ENCODE measurements around the gene THEMIS.
"Not testable (repeated sequence)": the region's sequence is repeated elsewhere in the genome, so short reads cannot be mapped to it uniquely, and the experiment has no call there.

The THEMIS gene

DNA sequence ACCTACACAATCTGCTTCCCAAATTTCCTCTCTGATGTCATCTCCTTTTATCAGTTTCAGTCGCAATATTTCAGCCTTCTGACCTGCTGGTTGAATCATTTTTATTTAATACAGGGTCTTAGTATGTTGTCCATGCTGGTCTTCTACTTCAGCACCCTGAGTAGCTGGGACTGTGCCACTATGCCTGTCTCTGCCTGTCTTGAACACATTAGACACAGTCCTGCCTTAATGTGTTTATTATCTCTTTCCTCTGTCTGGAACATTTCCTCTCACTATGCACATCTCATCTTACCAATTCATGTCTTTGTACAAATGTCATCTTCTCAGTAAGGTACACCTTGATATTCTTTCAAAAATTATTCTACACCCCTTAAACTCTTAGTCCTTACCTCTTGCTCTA, 106.5 kb downstream of the THEMIS start:
- no peak for DNase-seq (ENCODE audit: low read depth)

DNA sequence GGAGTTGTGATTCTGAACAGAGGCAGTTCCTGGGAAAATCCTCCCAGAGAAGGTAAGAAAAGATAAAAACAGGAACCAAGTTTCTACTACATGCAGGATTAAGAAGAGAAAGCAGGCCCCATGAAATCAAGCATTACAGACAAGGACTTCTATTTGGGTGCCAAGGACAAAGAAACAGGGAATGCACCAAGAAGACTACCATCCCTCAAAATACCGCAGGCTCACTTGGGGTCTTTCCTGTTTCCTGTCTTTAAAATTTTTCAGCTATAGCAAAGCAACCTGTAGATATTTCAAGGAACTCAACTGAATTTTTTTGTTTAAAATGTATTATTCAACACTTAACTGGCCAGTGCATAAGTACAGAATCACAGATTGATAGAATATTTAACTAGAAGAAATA, 107.5 kb downstream of the THEMIS start:
- no peak for DNase-seq (ENCODE audit: low read depth)

DNA sequence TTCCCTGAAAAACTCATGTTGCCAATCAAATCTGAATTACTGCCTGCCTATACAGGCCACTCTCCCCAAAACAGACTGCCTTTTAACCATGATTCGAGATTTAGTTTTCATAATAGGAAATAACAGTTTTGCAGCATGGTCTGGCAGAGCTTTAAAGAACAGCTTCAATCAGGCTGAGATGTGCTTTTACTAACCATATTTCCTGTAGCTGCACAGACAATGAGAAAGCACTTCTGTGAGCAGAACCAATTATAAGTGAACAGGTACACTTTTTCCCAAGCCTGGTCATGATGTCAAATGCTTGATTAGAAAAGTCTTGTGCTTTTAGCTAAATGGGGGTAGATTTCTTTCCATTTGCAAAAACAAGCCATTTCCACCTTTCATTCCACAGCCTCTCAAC, 108.2 kb downstream of the THEMIS start:
- DNase-seq (ENCODE audit: low read depth) = no peak

DNA sequence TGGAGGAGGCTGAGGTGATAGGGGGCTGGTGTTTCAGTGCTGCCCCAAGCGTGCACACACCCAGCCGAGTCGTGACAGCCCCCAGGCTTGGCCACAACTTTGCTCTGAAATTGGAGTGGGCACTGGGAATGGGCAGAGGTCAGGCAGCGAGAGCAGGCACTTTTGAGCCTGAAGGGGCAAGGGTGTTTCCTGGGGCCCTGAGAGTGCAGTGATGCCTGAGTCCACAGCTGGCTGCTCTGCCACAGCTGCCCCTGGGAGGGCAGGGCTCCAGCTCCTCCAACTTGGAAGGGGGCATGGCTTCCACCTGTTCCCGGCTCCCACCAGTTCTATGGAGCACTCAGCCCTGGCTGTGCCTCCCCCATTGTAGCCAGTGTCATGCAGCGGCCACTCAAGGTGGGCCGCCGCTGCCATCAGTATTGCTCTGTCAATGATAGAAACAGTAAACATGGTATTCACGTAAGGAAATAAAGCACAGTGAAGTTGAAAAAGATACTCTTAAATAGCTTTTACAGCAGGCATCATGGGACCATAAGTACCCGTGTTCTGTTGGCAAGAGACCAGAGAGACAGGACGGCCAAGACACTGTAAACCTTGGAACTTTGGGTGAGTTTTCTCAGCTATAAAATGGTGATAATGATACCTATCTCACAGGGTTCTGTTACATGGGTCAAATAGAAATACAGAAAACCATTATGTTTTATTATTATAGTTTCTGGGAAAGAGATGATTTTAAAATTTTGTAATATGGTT, 108.9 kb downstream of the THEMIS start:
- DNase-seq (ENCODE audit: low read depth) = no peak

DNA sequence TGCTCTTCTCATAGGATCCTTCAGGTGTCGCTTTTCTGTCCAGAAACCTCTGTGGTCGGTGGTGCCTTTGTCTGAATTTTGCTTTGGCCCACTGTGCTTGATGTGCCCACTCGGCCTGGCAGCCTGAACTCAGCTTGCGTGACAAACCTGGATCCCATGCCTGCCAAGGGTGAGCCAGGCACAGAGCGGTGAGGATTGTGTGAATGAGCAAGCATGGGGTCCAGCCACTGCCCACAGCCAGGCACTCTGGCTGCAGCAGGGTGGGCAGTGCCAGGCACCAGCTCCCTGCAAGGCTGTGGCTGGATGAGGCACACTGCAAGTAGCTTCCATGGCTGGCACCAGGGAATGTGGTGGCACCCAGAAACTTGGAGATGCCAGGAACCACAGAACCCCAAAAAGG, 110.3 kb downstream of the THEMIS start:
- DNase-seq (ENCODE audit: low read depth) = no peak

DNA sequence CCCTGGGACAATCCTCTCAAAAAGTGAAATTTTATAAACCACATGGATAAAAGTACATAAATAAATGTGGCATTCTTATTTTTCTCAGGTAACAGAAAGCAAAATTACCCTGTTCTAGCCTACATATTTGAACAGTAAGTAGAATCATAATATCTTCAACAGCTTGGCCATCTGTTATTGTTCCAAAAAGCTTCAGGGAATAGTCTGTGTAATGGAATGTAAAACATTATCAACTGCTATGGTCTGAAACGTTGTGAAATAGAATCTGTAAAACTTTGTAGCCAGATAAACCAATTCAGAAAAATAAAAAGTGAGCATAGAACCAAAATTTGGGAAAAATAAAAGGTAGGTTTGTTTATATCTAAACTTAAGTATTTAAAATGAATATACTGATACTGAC, 114.7 kb downstream of the THEMIS start:
- no peak for DNase-seq (ENCODE audit: low read depth)

DNA sequence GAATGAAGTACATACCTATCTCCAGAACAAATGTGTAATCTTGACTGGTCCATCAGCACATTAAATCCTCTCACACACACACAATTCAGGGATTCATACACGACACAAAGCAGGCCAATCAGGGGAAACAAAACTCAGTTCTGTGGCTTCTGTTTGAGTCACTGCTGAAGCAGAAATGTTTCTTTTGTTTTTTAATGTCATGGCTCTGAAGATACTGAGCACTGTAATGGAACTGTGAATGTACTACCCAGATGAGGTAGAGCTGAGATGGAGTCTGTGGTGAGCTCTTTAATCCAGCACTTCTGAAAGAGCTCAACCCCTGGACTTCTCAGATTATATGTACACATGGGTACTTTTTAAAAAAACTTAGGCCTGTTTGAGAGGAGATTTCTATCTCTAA, 116.4 kb downstream of the THEMIS start:
- DNase-seq (ENCODE audit: low read depth) = no peak

DNA sequence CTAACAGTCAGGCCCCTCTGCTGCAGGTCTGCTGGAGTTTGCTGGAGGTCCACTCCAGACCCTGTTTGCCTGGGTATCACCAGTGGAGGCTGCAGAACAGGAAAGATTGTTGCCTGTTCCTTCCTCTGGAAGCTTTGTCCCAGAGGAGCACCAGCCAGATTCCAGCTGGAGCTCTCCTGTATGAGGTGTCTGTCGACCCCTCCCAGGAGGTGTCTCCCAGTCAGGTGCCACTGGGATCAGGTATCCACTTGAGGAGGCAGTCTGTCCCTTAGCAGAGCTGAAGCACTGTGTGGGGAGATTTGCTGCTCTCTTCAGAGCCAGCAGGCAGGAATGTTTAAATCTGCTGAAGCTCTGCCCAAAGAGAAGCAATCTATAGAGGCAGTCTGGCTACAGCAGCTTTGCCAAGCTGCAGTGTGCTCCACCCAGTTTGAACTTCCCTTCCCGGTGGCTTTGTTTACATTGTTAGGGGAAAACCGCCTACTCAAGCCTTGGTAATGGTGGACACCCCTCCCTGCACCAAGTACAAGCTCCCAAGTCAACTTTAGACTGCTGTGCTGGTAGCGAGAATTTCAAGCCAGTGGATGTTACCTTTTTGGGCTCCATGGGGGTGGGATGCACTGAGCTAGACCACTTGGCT, 119.1 kb downstream of the THEMIS start:
- DNase-seq (ENCODE audit: low read depth) = not testable (repeated sequence)

DNA sequence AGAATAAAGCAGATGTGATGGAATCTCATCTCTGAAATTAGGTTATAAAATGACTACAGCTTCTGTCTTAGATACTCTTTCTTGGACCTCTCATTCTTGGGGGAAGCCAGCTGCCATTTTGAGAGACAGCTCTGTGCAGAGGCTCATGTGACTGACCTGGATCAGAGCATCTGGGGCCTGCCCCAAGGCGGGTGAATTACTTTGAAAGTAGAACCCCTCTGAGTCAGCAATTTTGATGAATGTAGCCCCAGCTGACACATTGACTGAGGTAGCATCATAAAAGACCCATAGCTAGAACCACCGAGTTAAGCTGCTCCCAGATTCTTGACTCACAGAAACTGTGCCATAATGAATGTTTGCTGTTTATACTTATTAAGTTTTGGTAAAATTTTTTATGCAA, 124.5 kb downstream of the THEMIS start:
- DNase-seq (ENCODE audit: low read depth) = no peak

DNA sequence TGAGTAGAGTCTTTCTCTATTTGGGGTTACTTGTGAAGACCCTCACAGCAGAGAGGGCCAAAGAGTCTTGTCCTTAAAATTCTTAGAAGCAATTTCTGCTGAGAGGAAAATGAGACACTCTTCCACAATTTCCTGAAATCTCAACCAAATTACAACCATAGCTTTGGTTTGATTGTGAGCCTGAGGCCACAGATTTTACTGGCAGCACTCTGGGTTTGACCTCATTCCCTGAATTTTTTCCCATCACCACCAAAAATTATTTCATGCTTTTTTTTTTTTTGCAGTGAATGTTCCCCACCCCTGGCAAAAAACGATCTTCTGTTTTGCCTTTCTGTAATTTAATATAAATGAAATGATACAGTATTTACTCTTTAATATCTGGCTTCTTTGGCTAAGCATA, 125.5 kb downstream of the THEMIS start:
- DNase-seq (ENCODE audit: low read depth) = no peak

DNA sequence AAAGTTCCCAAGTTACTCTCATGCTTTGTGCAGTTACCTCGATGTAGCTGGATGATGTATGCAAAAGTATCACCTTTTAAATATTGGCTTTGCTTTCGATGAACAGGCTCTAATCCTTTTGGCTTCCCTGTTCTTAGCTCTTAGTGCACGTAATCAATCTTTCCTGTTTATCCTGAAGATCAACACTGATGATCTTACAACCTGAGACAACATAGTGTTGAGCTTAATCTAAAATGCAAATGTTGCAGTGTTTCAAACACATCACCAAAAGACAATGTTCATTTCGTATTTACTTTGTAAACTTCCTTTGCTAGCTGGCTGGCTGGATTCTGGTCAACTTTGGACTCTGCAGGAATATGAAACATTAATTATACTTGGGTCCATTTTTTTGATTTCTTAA, 132.1 kb downstream of the THEMIS start:
- no peak for DNase-seq (ENCODE audit: low read depth)

DNA sequence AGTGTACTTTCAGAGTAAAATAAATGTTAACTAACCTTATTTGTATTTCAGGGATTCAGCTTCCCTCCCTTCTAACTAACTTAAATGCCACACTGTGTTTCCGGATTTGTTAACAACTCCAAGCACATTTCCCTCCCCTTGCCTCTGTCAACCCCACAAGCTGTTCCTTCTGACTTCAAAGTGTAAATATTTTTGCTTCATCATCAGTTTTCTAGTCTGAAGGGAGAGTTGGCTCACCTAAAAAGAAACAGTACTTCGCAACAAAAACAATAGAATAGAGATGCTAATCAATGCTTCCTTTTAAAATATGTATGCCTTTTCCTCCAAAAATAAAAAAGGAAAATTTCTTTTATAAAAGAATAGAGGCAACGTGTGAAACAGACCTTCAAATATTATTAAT, 132.6 kb downstream of the THEMIS start:
- no peak for DNase-seq (ENCODE audit: low read depth)

DNA sequence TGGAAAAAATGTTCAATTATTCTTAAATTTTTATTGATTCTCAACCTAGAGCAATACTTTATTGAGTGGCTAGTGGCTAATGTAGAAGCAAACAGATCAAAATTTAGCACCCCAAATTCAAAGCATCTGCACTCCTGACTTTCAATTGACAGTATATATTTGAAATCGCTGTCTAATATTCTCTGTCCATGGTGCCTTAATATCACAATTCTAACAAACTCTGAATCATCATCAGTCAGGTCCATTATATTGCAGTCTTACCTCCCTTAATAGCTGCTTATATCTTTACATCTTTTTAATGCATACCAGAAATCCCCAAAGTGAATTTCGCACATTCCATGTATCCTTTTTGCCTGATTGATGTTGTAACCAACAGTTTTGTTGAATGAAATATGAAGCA, 134.9 kb downstream of the THEMIS start:
- DNase-seq (ENCODE audit: low read depth) = no peak

DNA sequence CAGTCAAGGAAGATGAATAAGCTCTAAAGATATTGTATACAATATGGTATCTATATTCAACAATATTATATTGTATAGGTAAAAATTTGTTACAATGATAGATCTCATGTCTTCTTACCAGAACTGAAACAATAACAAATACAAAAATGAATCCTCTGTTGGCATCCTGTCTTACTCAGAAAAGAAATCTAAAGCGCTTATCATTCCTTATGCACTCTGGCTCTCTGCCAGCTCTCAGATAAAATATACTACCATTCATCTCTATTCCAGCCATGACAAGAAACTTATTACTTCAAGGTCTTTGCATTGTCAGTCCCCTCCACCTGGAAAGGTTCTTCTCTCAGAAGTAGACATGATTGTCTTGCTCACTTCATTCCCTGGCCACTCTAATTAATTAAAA, 138.6 kb downstream of the THEMIS start:
- no peak for DNase-seq (ENCODE audit: low read depth)

DNA sequence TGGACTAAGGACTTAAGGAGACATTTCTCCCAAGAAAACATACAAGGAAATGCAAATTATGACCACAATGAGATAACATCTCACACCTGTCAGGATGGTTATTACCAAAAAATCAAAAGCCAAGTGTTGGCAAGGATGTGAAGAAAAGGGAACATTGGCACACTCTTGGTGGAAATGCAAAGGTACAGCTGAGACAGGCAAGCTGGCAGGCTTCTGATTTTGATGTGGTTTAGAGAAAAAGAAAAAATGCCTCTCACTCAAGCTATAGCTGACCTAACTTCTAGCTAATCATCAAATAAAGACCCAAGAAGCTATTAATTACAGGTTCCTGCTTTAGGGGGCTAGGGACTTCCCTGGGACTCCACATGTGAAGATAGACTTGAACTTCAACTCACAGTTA, 139.8 kb downstream of the THEMIS start:
- no peak for DNase-seq (ENCODE audit: low read depth)

DNA sequence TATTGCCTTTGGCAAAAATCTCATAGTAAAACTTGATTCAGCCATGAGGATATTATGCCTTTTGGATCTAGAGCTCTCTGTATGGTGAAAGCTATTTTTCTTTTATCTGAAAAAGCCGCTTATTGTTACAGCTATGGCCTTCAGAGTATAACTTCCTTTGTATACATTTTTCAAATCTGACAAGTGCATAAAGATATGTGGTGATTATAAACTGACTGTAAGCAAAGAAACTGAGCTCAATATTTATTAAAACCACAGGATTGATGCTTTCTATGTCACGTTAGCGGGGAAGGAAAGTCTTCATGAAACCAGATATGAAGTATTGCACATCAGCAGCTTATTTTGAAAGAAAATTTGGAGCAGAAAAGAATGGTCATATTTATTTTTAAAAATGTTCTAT, 151.8 kb downstream of the THEMIS start:
- DNase-seq (ENCODE audit: low read depth) = no peak

DNA sequence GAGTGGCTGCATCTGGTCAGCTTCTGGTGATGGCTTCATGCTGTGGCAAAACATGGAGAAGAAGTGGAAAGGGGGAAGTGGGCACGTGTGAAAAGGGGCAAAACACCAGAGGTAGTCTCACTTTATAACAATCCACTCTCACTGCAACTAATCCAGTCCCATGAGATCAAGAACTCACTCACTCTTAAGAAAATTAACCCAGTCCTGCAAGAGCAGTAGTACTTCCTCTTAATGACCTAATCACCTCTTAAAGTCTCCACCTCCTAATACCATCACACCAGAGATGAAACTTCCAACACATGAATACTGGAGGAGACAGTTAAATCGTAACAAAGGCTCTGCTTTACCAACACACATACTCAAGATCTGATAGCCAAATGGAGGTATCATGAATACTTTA, 152.6 kb downstream of the THEMIS start:
- no peak for DNase-seq (ENCODE audit: low read depth)

DNA sequence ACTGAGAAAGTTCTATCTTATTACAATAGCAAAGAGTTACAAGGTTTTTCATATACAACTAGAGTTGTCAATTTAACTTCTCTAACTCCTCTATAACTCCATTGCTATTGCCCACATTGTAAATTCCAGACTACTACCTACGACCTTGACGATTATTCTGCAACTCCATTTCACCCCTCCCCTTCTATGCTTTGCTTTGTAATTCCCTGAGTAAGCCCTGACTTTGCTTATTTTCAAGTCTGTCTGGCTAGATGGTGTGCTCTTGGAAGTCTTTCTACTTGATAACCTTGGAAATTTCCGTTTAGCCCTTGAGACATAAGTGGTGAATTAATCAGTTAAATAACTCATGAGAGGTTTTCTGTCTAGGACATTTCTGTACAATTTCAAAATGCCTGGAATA, 162.4 kb downstream of the THEMIS start:
- no peak for DNase-seq (ENCODE audit: low read depth)

DNA sequence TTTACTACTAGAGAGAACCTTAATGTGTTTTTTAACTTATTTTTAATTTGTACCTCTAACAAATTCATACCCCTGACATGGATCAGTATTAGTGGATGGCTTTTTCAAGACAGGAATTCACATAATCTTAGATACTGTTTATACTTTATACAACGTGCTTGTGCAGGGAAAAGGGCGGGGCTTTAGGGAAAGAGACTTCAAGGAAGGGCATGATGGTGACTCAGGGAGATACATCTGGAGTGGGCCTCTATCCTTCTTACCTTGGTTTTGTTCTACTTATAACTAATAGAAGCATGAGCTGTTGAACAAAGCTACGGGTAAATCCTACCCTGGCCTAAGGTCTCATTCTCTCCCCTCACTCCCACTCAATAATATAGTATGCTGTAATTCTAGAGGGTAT, 163.1 kb downstream of the THEMIS start:
- no peak for DNase-seq (ENCODE audit: low read depth)

DNA sequence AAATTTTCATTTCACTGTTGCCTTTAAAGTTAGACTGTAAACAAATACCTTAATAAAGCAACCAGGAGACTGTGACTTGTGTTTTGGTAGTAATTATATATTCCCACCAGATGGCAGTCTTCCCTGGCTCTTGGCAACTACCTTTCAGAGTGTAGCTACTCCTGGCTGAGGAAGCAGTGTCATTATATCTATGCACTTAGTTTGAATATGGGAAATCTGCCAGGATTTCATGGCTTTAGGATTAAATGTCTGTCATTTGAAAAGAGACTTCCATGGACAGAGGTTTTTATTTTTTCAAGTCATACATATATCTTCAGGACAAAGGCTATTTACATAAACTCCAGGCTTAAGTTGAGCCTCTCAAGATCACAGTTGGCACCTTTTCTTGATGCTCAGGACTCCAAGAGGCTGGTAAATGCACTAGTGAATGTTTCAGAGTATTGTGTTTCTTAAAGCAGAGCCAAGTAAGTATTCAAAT, 163.8 kb downstream of the THEMIS start:
- DNase-seq (ENCODE audit: low read depth) = peak; percentile 1

DNA sequence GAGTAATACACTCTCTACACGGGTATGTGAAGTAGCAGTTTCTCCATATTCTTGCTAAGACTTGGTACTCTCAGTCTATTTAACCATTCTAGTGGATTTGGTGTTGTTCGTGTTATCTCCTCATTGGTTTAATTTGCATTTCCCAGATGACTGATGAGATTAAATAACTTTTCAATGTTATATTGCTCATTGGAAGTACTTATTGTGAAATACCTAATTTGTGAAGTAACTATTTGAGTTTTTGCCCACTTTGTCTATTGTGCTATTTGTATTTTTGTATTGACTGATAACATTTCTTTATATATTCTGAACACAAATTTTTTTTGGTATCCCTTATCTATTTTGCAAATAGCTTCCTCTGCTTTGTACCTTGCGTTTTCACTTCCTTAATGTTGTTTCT, 167.9 kb downstream of the THEMIS start:
- no peak for DNase-seq (ENCODE audit: low read depth)

DNA sequence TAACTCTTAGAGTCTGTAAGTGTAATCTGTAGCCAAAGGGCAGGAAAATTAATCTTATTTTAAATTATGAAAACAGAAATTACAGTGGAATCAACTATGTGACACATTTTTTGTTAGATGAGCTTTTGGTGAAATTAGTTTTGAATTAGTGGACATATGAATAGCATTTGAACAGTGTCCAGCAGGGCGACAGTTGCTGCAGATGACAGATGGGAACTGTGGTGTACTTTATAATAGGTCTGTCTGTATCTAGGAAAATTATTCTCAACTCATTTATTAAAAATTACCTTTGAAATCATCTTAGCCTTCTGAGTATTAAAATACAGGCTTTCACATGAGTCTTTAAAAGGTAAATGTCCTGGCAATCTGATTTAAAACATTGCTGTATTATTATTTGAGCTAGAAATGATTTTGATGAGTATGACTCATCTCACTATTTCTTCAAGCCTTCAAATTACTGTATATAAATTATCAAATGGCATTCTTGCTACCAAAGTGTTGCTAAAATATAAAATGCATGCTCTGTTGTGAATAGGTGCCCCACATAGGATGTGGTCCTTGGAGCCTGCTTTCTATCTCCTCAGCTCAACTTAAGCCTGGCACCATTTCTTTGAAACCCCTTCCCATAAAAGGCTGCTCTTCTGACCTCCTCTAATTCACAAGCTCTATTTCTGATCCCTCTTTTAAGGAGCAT, 173.5 kb downstream of the THEMIS start:
- DNase-seq (ENCODE audit: low read depth) = no peak

DNA sequence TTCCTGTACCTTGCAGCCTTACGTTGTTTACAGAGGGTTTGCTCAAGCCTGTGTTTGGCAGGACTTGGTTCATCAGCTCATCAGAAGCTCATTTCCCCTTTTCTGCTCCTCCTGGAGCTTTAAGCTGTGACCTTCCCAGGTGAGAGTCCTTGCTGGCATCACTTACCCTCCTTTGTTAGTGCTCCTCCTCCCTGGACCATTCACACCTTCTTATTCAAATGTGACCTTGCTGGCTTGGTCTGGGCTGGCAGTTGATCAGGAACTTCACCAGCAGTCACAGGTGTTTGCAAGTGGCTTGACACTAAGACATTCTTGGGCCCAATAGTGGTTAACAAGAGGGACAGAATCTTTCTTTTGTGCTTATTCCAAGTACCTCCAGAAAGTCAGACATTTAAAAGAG, 175.0 kb downstream of the THEMIS start:
- DNase-seq (ENCODE audit: low read depth) = no peak
